Mesenchymal stem cell (in vitro differentiated cells and primary cell): Measurements from ENCODE around the gene TIMM44.

ENCODE experiments used
- DNase-seq: peaks from one replicate; pipeline ENCODE4 v3.0.0-alpha.2; 2013
- H2AFZ ChIP-seq: one replicate; pipeline ENCODE4 v1.6.1; 2013; ENCODE audit warnings: low read depth, mild to moderate bottlenecking, control low read depth, inconsistent platforms, low read length, moderate library complexity
- H2AK5ac ChIP-seq: 2 replicates; pipeline ENCODE4 v1.6.1; 2013; ENCODE audit warnings: low read length, moderate library complexity, mild to moderate bottlenecking, inconsistent platforms; ENCODE audit not compliant: severe bottlenecking
- H2BK120ac ChIP-seq: one replicate; pipeline ENCODE4 v1.6.1; 2013; ENCODE audit warnings: low read depth, mild to moderate bottlenecking, inconsistent platforms, low read length, moderate library complexity
- H2BK12ac ChIP-seq, 2 experiments: one replicate each; pipeline ENCODE4 v1.6.1; 2013; ENCODE audit warnings: inconsistent platforms in 2 of 2, low read length in 2 of 2, mild to moderate bottlenecking in 2 of 2, moderate library complexity in 2 of 2, control low read depth in 1 of 2
- H2BK15ac ChIP-seq: one replicate; pipeline ENCODE4 v1.6.1; 2013; ENCODE audit warnings: mild to moderate bottlenecking, low read depth, inconsistent platforms; ENCODE audit not compliant: poor library complexity, severe bottlenecking
- H2BK5ac ChIP-seq: 2 replicates; pipeline ENCODE4 v1.6.1; 2013; ENCODE audit warnings: low read depth, mild to moderate bottlenecking, low read length, control low read depth, inconsistent platforms; ENCODE audit not compliant: poor library complexity, severe bottlenecking
- H3K14ac ChIP-seq, 2 experiments: one replicate each; pipeline ENCODE4 v1.6.1; 2013; ENCODE audit warnings: inconsistent platforms in 2 of 2, low read length in 2 of 2, control low read depth in 1 of 2, mild to moderate bottlenecking in 1 of 2, moderate library complexity in 1 of 2
- H3K18ac ChIP-seq, 2 experiments: one replicate each; pipeline ENCODE4 v1.6.1; 2013; ENCODE audit warnings: inconsistent platforms in 2 of 2, low read length in 2 of 2, control low read depth in 1 of 2, low read depth in 1 of 2, mild to moderate bottlenecking in 1 of 2
- H3K23ac ChIP-seq, 2 experiments: one replicate each; pipeline ENCODE4 v1.6.1; 2013; ENCODE audit warnings: inconsistent platforms in 2 of 2, low read length in 2 of 2, mild to moderate bottlenecking in 2 of 2, moderate library complexity in 2 of 2, control low read depth in 1 of 2
- H3K27ac ChIP-seq: 2 replicates; pipeline ENCODE4 v1.5.1; 2013; ENCODE audit warnings: mild to moderate bottlenecking, moderate library complexity, low read length, control low read depth, inconsistent platforms; ENCODE audit not compliant: poor library complexity, severe bottlenecking
- H3K27me3 ChIP-seq, 2 experiments: 2 replicates each; pipeline versions ENCODE4 v1.6.1 to v1.7.0; 2013; ENCODE audit warnings: low read length in 2 of 2, mild to moderate bottlenecking in 2 of 2, moderate library complexity in 2 of 2, control low read depth in 1 of 2, inconsistent platforms in 1 of 2; ENCODE audit not compliant: control insufficient read depth in 1 of 2, insufficient read depth in 1 of 2
- H3K36me3 ChIP-seq, 2 experiments: 2 replicates each; pipeline versions ENCODE4 v1.6.1 to v1.7.0; 2013; ENCODE audit warnings: low read length in 2 of 2, control low read depth in 1 of 2, inconsistent platforms in 1 of 2, low read depth in 1 of 2, mild to moderate bottlenecking in 1 of 2; ENCODE audit not compliant: insufficient read depth in 2 of 2, control insufficient read depth in 1 of 2
- H3K4ac ChIP-seq, 2 experiments: one replicate each; pipeline ENCODE4 v1.6.1; 2013; ENCODE audit warnings: inconsistent platforms in 2 of 2, low read length in 2 of 2, mild to moderate bottlenecking in 2 of 2, moderate library complexity in 2 of 2, control low read depth in 1 of 2, low read depth in 1 of 2
- H3K4me1 ChIP-seq: 2 replicates; pipeline ENCODE4 v1.6.1; 2013; ENCODE audit warnings: low read depth, low read length, control low read depth; ENCODE audit not compliant: control insufficient read depth, insufficient read depth
- H3K4me2 ChIP-seq: 2 replicates; pipeline ENCODE4 v1.6.1; 2013; ENCODE audit warnings: low read length, mild to moderate bottlenecking, inconsistent platforms; ENCODE audit not compliant: poor library complexity, severe bottlenecking
- H3K4me3 ChIP-seq, 2 experiments: 2 replicates each; pipeline versions ENCODE4 v1.5.1 to v1.7.0; 2013; ENCODE audit warnings: low read length in 2 of 2, mild to moderate bottlenecking in 2 of 2, control low read depth in 1 of 2, low read depth in 1 of 2; ENCODE audit not compliant: insufficient read depth in 1 of 2
- H3K79me1 ChIP-seq: replicated peaks from 2 replicates; pipeline ENCODE4 v1.6.1; 2013; ENCODE audit warnings: mild to moderate bottlenecking, control low read depth, low read length, inconsistent platforms; ENCODE audit not compliant: poor library complexity, severe bottlenecking
- H3K9ac ChIP-seq: 2 replicates; pipeline ENCODE4 v1.7.0; 2013; ENCODE audit warnings: mild to moderate bottlenecking, low read length, moderate library complexity
- H3K9me3 ChIP-seq: 2 replicates; pipeline ENCODE4 v1.7.0; 2013; ENCODE audit warnings: mild to moderate bottlenecking, low read length; ENCODE audit not compliant: control insufficient read depth
- H4K8ac ChIP-seq: one replicate; pipeline ENCODE4 v1.6.1; 2013; ENCODE audit warnings: inconsistent platforms, mild to moderate bottlenecking, low read length, moderate library complexity
- H4K91ac ChIP-seq: one replicate; pipeline ENCODE4 v1.6.1; 2013; ENCODE audit warnings: mild to moderate bottlenecking, low read length, inconsistent platforms
- WGBS: methylation state at CpG from one replicate; pipeline ENCODE4 v1.1.7; 2013; ENCODE audit warnings: mixed read lengths; 5-methylcytosine and 5-hydroxymethylcytosine counted together

The TIMM44 gene

GRCh38 chr19:7888145-7888825, 55.2 kb downstream of the TIMM44 start, which contains the start of gene LRRC8E:
Gene LRRC8E (plus strand): TSS chr19:7888510. CDS start chr19:7895604, 7,094 bp downstream.
- Histone ChIP-seq H3K36me3 (no peaks in the 10 kb centered on the region), H4K8ac (peak within 1 kb of the TSS; percentile 75), H2AK5ac (peak within 1 kb of the TSS; percentile 53), H2BK120ac (peak within 1 kb of the TSS; percentile 82), H3K4ac (peak within 1 kb of the TSS; percentile 71 to 87), H3K14ac (peak within 1 kb of the TSS in 1 of 2 experiments; percentile 71), H3K4me1 (peaks cover 22% of the 10 kb centered on the region), H3K4me2 (peak within 1 kb of the TSS; percentile 76), H3K9ac (peak within 1 kb of the TSS; percentile 90), H3K9me3 (no peaks in the 10 kb centered on the region), H3K18ac (peak within 1 kb of the TSS; percentile 80 to 91), H2BK5ac (peak within 1 kb of the TSS; percentile 61), H3K27me3 (peaks cover 0 to 5% of the 10 kb centered on the region in 2 experiments), H2BK15ac (peak within 1 kb of the TSS; percentile 26), H2AFZ (peak within 1 kb of the TSS; percentile 81), H4K91ac (peak within 1 kb of the TSS; percentile 9), H3K4me3 (peak within 1 kb of the TSS; percentile 79 to 89), H3K27ac (no peak within 1 kb of the TSS), H2BK12ac (peak within 1 kb of the TSS; percentile 35 to 72), H3K79me1 (peaks cover 21% of the 10 kb centered on the region), H3K23ac (peak within 1 kb of the TSS in 1 of 2 experiments; percentile 35)
- DNase-seq = peak; percentile 77
- WGBS = 9% methylated on average over 49 of the region's 53 CpGs

- Histone ChIP-seq H2BK15ac (no peak overlapping the region), H3K14ac (no peak overlapping the region), H3K9me3 (no peaks in the 10 kb centered on the region), H3K4me2 (peak overlapping the region; percentile 76), H2BK12ac (peak overlapping the region in 1 of 2 experiments; percentile 35), H3K9ac (no peak overlapping the region), H3K27ac (no peak overlapping the region), H3K18ac (no peak overlapping the region), H2AFZ (no peak overlapping the region), H3K4me3 (peak overlapping the region in 1 of 2 experiments; percentile 89), H3K4me1 (peaks cover 23% of the 10 kb centered on the region), H3K27me3 (peaks cover 0 to 5% of the 10 kb centered on the region in 2 experiments), H4K8ac (peak overlapping the region; percentile 38), H2BK5ac (no peak overlapping the region), H3K79me1 (peaks cover 18% of the 10 kb centered on the region), H4K91ac (peak overlapping the region; percentile 9), H3K23ac (no peak overlapping the region), H3K36me3 (no peaks in the 10 kb centered on the region), H2BK120ac (peak overlapping the region; percentile 82), H2AK5ac (no peak overlapping the region), H3K4ac (peak overlapping the region in 1 of 2 experiments; percentile 71)
- 87% methylated on average over 14 of the region's 16 CpGs for WGBS
- no peak for DNase-seq
These were observed 55.9 kb downstream of the TIMM44 start for GRCh38 chr19:7887408-7888144.

GRCh38 chr19:7885818-7886217, 57.6 kb downstream of the TIMM44 start:
- H3K4me1 ChIP-seq = peaks cover 13% of the 10 kb centered on the region

More at GRCh38 chr19:7885818-7886217, 57.6 kb downstream of the TIMM44 start:
- Histone ChIP-seq H2BK120ac (no peak overlapping the region), H2BK12ac (no peak overlapping the region), H3K23ac (no peak overlapping the region), H3K14ac (no peak overlapping the region), H3K79me1 (peaks cover 9% of the 10 kb centered on the region), H2AK5ac (no peak overlapping the region), H3K9me3 (no peaks in the 10 kb centered on the region), H3K27me3 (peaks cover 5% of the 10 kb centered on the region in 2 experiments), H3K9ac (no peak overlapping the region), H3K4me3 (no peak overlapping the region), H3K4ac (no peak overlapping the region), H3K4me2 (no peak overlapping the region), H3K18ac (no peak overlapping the region), H4K91ac (no peak overlapping the region), H4K8ac (no peak overlapping the region), H2BK5ac (no peak overlapping the region), H2AFZ (no peak overlapping the region), H2BK15ac (no peak overlapping the region), H3K36me3 (no peaks in the 10 kb centered on the region), H3K27ac (no peak overlapping the region)
- WGBS = 93% methylated on average over 5 of the region's 8 CpGs
- DNase-seq = no peak
